Liver (tissue), 3 donors: ENCODE data around the gene ANKLE1.
"Not testable (repeated sequence)": the region's sequence is repeated elsewhere in the genome, so short reads cannot be mapped to it uniquely, and the experiment has no call there.

Experiments
- ATF3 ChIP-seq: IDR thresholded peaks from 2 replicates; pipeline ENCODE4 v1.6.1; 2016; ENCODE audit warnings: antibody characterized with exemption
- CTCF ChIP-seq: fragments of 150-350 bp; IDR thresholded peaks from 2 replicates; pipeline ENCODE4 v1.5.1; 2017; ENCODE audit warnings: improper control_type of control experiment, low read depth, low read length; ENCODE audit not compliant: missing input control
- EGR1 ChIP-seq, 2 donors: IDR thresholded peaks; 2 replicates each; pipeline ENCODE4 v1.6.1; 2016 to 2018; ENCODE audit warnings: antibody characterized with exemption in 2 of 2, low read depth in 2 of 2
- FOXA1 ChIP-seq: IDR thresholded peaks from 2 replicates; pipeline ENCODE4 v1.6.1; 2016; ENCODE audit warnings: antibody characterized with exemption
- GABPA ChIP-seq, 2 donors: IDR thresholded peaks in 1 of 2; conservative IDR thresholded peaks in 1 of 2; 2 replicates each; pipeline ENCODE4 v1.6.1; 2016; ENCODE audit warnings: antibody characterized with exemption in 2 of 2, mild to moderate bottlenecking in 1 of 2, moderate library complexity in 1 of 2
- HNF4G ChIP-seq: IDR thresholded peaks from 2 replicates; pipeline ENCODE4 v1.6.1; 2016; ENCODE audit warnings: antibody characterized with exemption
- JUND ChIP-seq, 2 donors: IDR thresholded peaks; 2 replicates each; pipeline ENCODE4 v1.6.1; 2016; ENCODE audit warnings: antibody characterized with exemption in 2 of 2
- MAX ChIP-seq: IDR thresholded peaks from 2 replicates; pipeline ENCODE4 v1.6.1; 2016; ENCODE audit warnings: antibody characterized with exemption
- REST ChIP-seq: IDR thresholded peaks from 2 replicates; pipeline ENCODE4 v1.6.1; 2016; ENCODE audit warnings: antibody characterized with exemption, mild to moderate bottlenecking
- RXRA ChIP-seq, 2 donors: IDR thresholded peaks; 2 replicates each; pipeline ENCODE4 v1.6.1; 2017 to 2018; ENCODE audit warnings: antibody characterized with exemption in 2 of 2, mild to moderate bottlenecking in 1 of 2
- SP1 ChIP-seq: IDR thresholded peaks from 2 replicates; pipeline ENCODE4 v1.6.1; 2018; ENCODE audit warnings: antibody characterized with exemption, mild to moderate bottlenecking
- TAF1 ChIP-seq: conservative IDR thresholded peaks from 2 replicates; pipeline ENCODE4 v1.6.1; 2016; ENCODE audit warnings: antibody characterized with exemption, mild to moderate bottlenecking
- YY1 ChIP-seq: IDR thresholded peaks from 2 replicates; pipeline ENCODE4 v1.6.1; 2016; ENCODE audit warnings: antibody characterized with exemption, mild to moderate bottlenecking
- ZBTB33 ChIP-seq: IDR thresholded peaks from 2 replicates; pipeline ENCODE4 v1.6.1; 2016; ENCODE audit warnings: antibody characterized with exemption
- donor health status: healthy.
- donor health status: healthy.

- not testable (repeated sequence) for TF ChIP-seq CTCF; MAX; HNF4G; FOXA1; EGR1 (IDR thresholded peaks at IDR 0.05; ENCODE audit: low read depth in 2 of 2); REST; ATF3; JUND (IDR thresholded peaks at IDR 0.05); GABPA (IDR thresholded peaks at IDR 0.05 in 1 of 2, conservative IDR thresholded peaks at IDR 0.05 in 1 of 2); TAF1; SP1; YY1; RXRA (IDR thresholded peaks at IDR 0.05); ZBTB33
These were observed 13.8 kb downstream of the ANKLE1 start for GRCh38 chr19:17295551-17295950.
